CD4-positive, alpha-beta T cell (primary cell): ENCODE results near the gene DNAAF9. TPM values are rescaled to one million over a fixed set of nuclear protein-coding genes. Genes with fewer than 3 reads are reported as not detected.

Experiments
- ATAC-seq: fragments of 200-7000 bp; cut with Tn5 transposase; one replicate; pipeline ENCODE4 v1.10.0; 2022; ENCODE audit warnings: mild to moderate bottlenecking; ENCODE audit not compliant: poor library complexity
- CTCF ChIA-PET: fragments of 350-600 bp; sonication (Branson Sonifier 250); formaldehyde crosslinking; loops from one replicate; lab custom pipeline; 2021; ENCODE audit warnings: antibody characterized with exemption, inconsistent platforms; lab: Charles Lee
- POLR2A ChIA-PET: fragments of 350-600 bp; sonication (Branson Sonifier 250); formaldehyde crosslinking; loops from one replicate; lab custom pipeline; 2021; ENCODE audit warnings: antibody characterized with exemption, inconsistent platforms; lab: Charles Lee
- DNase-seq, 14 experiments: peaks; one replicate each; pipeline ENCODE4 v3.0.0-alpha.2; 2013 to 2020; ENCODE audit warnings: mixed read lengths in 2 of 14
- H3K27ac ChIP-seq, 2 donors: one replicate each; pipeline versions ENCODE4 v1.5.1 to v1.7.0; 2013; ENCODE audit warnings: low read length in 2 of 2, low read depth in 1 of 2, mild to moderate bottlenecking in 1 of 2
- H3K27me3 ChIP-seq, 2 experiments: 1 replicate in 1 of 2; 2 replicates in 1 of 2; pipeline versions ENCODE4 v1.6.1 to v1.7.0; 2013; ENCODE audit warnings: low read length in 2 of 2, control low read depth in 1 of 2, mild to moderate bottlenecking in 1 of 2, moderate library complexity in 1 of 2; ENCODE audit not compliant: insufficient read depth in 2 of 2, control insufficient read depth in 1 of 2
- H3K36me3 ChIP-seq: one replicate; pipeline ENCODE4 v1.6.1; 2013; ENCODE audit warnings: low read length, control low read depth; ENCODE audit not compliant: insufficient read depth
- H3K4me1 ChIP-seq: one replicate; pipeline ENCODE4 v1.6.1; 2013; ENCODE audit warnings: low read length, control low read depth; ENCODE audit not compliant: insufficient read depth
- H3K4me3 ChIP-seq: one replicate; pipeline ENCODE4 v1.5.1; 2013; ENCODE audit warnings: mild to moderate bottlenecking, low read length, moderate library complexity
- H3K9me3 ChIP-seq, 2 experiments: 1 replicate in 1 of 2; 2 replicates in 1 of 2; pipeline versions ENCODE4 v1.6.1 to v1.7.0; 2013; ENCODE audit warnings: low read length in 2 of 2, mild to moderate bottlenecking in 2 of 2, control low read depth in 1 of 2, moderate library complexity in 1 of 2; ENCODE audit not compliant: control insufficient read depth in 1 of 2, insufficient read depth in 1 of 2
- H3K27ac Mint-ChIP-seq: one replicate; pipeline ENCODE4 v1.8.0; 2020; ENCODE audit warnings: mixed read lengths
- H3K27me3 Mint-ChIP-seq: one replicate; pipeline ENCODE4 v1.8.0; 2021; ENCODE audit warnings: mixed read lengths
- H3K36me3 Mint-ChIP-seq: one replicate; pipeline ENCODE4 v1.8.0; 2021; ENCODE audit warnings: low read depth, mixed read lengths
- H3K4me1 Mint-ChIP-seq: one replicate; pipeline ENCODE4 v1.8.0; 2021; ENCODE audit warnings: low read depth, mixed read lengths
- H3K4me3 Mint-ChIP-seq: one replicate; pipeline ENCODE4 v1.8.0; 2020; ENCODE audit warnings: mild to moderate bottlenecking, mixed read lengths
- H3K9me3 Mint-ChIP-seq: one replicate; pipeline ENCODE4 v1.8.0; 2020; ENCODE audit warnings: mixed read lengths
- intact Hi-C, 2 experiments: fragments of 100-400 bp; cut with DNase I in 1 of 2; cut with micrococcal nuclease in 1 of 2; formaldehyde crosslinking; loops; one replicate each; pipeline versions ENCODE4 v1.15.1 to v1.9.0; 2023 to 2025; cut with DNase I, micrococcal nuclease
- total RNA-seq, 174 experiments: library from RNA in 2 of 174; stranded (reverse) in 2 of 174; gene quantifications; one replicate each; pipeline ENCODE4 v1.2.3 and lab custom pipeline; 2021 to 2026
- TF ChIP-seq, protein P1 (sequence below): fragments of 200-600 bp; IDR thresholded peaks from one replicate; pipeline ENCODE4 v1.8.0; 2022; ENCODE audit warnings: antibody characterized with exemption, mild to moderate bottlenecking

Gene DNAAF9
- total RNA-seq, 2 experiments from 2014 or later: 3.0 TPM

DNA sequence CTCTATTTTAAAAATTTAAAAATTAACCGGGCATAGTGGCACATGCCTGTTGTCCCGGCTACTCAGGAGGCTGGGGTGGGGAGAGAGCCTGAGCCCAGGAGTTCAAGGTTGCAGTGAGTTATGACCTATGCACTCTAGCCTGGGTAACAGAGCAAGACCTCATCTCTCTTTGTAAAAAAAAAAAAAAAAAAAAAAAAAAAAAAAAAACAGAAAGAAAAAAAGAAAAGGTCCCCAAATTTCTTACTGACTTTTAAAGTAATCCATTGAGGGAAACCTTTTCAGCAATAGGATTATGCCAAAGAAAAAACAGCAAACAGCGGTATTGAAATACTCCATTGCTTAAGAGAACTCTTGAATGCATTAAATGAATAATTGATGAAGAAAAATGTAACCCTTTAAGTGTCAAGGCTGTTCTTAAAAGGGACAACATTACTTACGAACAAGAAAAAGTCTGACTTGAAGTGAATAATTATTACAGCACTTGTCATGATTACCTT, 6.0 kb upstream of the DNAAF9 start:
- H3K4me1 Mint-ChIP-seq: peaks cover 5% of the 10 kb centered on the region
- H3K36me3 Mint-ChIP-seq: peaks cover 2% of the 10 kb centered on the region
- no peak overlapping the region for H3K27ac ChIP-seq
- H3K4me1 ChIP-seq: peaks cover 8% of the 10 kb centered on the region
- peaks cover 0 to 3% of the 10 kb centered on the region in 2 experiments for H3K27me3 ChIP-seq
- no peak overlapping the region for H3K4me3 ChIP-seq
- H3K4me3 Mint-ChIP-seq: no peak overlapping the region
- no peak for ATAC-seq
- TF ChIP-seq, protein P1, sequence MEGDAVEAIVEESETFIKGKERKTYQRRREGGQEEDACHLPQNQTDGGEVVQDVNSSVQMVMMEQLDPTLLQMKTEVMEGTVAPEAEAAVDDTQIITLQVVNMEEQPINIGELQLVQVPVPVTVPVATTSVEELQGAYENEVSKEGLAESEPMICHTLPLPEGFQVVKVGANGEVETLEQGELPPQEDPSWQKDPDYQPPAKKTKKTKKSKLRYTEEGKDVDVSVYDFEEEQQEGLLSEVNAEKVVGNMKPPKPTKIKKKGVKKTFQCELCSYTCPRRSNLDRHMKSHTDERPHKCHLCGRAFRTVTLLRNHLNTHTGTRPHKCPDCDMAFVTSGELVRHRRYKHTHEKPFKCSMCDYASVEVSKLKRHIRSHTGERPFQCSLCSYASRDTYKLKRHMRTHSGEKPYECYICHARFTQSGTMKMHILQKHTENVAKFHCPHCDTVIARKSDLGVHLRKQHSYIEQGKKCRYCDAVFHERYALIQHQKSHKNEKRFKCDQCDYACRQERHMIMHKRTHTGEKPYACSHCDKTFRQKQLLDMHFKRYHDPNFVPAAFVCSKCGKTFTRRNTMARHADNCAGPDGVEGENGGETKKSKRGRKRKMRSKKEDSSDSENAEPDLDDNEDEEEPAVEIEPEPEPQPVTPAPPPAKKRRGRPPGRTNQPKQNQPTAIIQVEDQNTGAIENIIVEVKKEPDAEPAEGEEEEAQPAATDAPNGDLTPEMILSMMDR: no peak
- intact Hi-C loops: no loop called here
- peaks cover 0 to 3% of the 10 kb centered on the region in 2 experiments for H3K9me3 ChIP-seq
- no peaks in the 10 kb centered on the region for H3K36me3 ChIP-seq
- DNase-seq: no peak
- peaks cover 7% of the 10 kb centered on the region for H3K27me3 Mint-ChIP-seq
- POLR2A ChIA-PET: no interaction called here
- H3K27ac Mint-ChIP-seq: no peak overlapping the region
- CTCF ChIA-PET: no interaction called here
- no peaks in the 10 kb centered on the region for H3K9me3 Mint-ChIP-seq

DNA sequence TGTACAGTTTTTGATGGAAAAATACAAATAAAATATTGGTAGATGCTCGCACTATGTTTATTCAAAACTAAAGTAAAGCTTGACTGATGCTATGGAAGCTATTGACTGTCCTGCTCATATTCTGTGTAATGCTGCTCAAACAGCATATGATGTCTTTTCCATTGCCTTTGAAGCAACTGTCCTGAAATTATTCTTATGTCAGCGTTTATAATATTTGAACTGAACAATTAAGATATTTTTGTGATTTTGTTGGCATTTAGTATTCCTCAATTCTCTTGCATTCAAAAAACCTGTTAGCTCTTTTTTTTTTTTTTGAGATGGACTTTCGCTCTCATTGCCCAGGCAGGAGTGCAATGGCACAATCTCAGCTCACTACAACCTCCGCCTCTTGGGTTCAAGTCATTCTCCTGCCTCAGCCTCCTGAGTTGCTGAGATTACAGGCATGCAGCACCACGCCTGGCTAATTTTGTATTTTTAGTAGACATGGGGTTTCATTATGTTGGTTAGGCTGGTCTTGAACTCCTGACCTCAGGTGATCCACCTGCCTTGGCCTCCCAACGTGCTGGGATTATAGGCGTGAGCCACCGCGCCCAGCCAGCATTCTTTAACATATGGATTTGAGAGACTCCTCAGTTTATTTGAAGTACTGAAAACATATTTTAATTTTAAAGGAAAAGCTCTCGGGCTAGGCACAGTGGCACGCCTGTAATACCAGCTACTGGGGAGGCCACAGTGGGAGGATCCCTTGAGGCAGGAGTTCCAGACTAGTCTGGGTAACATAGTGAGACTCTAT, 5.3 kb upstream of the DNAAF9 start:
- Histone ChIP-seq H3K36me3 (no peaks in the 10 kb centered on the region), H3K9me3 (peaks cover 0 to 3% of the 10 kb centered on the region in 2 experiments), H3K27me3 (peaks cover 0 to 3% of the 10 kb centered on the region in 2 experiments), H3K27ac (no peak overlapping the region), H3K4me1 (peaks cover 14% of the 10 kb centered on the region), H3K4me3 (no peak overlapping the region)
- Mint-ChIP-seq H3K27ac (no peak overlapping the region), H3K27me3 (peaks cover 7% of the 10 kb centered on the region), H3K9me3 (no peaks in the 10 kb centered on the region), H3K4me3 (no peak overlapping the region), H3K4me1 (peaks cover 11% of the 10 kb centered on the region), H3K36me3 (peaks cover 9% of the 10 kb centered on the region)
- intact Hi-C loops: no loop called here
- ChIA-PET CTCF (interaction anchor here (1.3 kb wide), 1 partner anchor 11 kb away, joined by 3 read pairs; no protein-coding TSS in a partner anchor), POLR2A (no interaction called here)
- TF ChIP-seq, protein P1: no peak
- ATAC-seq (no peak), DNase-seq (no peak)

DNA sequence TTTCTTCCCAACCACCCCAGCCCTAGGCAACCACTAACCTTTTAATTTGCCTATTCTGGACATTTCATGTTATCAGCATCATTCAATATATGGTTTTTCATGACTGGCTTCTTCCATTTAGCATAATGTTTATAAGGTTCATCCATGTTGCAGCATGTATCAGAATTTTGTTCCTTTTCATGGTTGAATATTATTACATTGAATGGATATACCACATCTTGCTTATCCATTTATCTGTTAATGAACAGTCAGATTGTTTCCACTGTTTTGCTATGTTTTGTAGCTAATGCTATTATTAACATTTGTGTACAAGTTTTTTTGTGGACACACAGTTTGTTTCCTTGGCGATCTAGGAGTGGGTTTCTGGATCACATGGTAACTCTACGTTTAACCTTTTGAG, 3.0 kb upstream of the DNAAF9 start:
- Mint-ChIP-seq H3K27me3 (peaks cover 7% of the 10 kb centered on the region), H3K9me3 (no peaks in the 10 kb centered on the region), H3K27ac (no peak overlapping the region), H3K36me3 (peaks cover 14% of the 10 kb centered on the region), H3K4me1 (peaks cover 26% of the 10 kb centered on the region), H3K4me3 (peak overlapping the region; percentile 27)
- POLR2A ChIA-PET: no interaction called here
- peaks cover 0 to 3% of the 10 kb centered on the region in 2 experiments for H3K27me3 ChIP-seq
- H3K4me3 ChIP-seq: no peak overlapping the region
- CTCF ChIA-PET: no interaction called here
- peaks cover 24% of the 10 kb centered on the region for H3K4me1 ChIP-seq
- intact Hi-C loops: no loop called here
- H3K27ac ChIP-seq: no peak overlapping the region
- DNase-seq: no peak
- ATAC-seq: no peak
- no peaks in the 10 kb centered on the region for H3K9me3 ChIP-seq
- TF ChIP-seq, protein P1: no peak
- no peaks in the 10 kb centered on the region for H3K36me3 ChIP-seq
